Stimulated activated CD4-positive, alpha-beta T cell treated with anti-CD3 and anti-CD28 coated beads, Interleukin-15, amount 100 ng/mL, for 48 hours (primary cell): ENCODE measurements around the gene SPDL1.
A peak's percentile ranks its signal among the peaks of the same experiment; 100 is the strongest.

ENCODE experiments used
- DNase-seq, 2 donors: peaks; one replicate each; pipeline ENCODE4 v3.0.0-alpha.2; 2020; ENCODE audit warnings: low read depth in 2 of 2

Gene SPDL1

DNA sequence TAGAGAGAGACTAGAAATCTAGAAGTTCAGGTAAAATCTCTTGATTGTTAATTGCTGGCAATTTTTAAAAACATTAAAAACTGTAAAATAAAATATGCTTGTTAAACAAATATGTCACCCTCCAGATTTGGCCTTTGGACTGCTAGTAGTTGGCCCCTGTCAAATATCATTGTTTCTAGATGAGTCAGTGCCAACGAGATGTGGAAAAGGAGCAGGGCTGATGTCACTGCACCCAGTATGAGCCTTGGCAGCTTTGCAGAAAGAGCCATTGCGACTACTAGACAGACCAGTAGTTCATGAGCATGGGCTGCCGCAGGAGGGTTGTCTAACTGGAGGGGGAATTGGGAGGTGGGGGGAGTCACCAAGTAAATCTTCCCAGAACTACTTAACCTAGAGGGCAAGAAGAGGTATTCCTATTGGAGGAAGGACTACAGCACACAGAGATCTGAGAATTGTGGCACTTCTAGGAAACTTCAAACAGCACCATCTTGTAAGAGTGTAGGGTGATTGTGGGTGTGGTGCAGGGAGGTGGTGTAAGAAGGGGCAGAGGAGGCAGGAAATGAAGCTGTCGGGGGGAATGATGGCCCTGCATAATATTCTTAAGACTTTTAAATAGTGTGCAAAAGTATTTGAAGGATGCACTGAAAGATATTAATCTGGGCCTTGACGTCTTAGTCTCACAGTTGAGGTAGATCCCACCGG, 46.4 kb downstream of the SPDL1 start:
- DNase-seq: no peak

DNA sequence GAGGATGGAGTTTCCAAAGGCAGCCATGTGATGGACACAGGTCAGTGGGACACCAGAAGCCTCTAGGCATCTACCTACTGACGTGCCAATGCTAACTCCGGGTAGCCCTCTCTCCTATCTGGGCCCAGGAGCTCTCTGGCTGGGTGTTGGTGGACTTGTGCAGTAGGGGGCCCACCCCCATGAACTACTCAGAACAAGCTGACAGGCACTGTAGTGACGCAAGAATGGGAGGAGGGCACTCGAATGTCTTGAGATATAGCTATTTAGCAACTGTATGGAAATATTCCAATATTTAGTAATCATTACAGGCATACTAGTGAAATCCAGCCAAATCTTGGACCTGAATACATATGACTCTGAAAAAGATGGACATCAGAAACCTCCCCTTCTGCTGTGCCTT, 47.8 kb downstream of the SPDL1 start:
- no peak for DNase-seq

DNA sequence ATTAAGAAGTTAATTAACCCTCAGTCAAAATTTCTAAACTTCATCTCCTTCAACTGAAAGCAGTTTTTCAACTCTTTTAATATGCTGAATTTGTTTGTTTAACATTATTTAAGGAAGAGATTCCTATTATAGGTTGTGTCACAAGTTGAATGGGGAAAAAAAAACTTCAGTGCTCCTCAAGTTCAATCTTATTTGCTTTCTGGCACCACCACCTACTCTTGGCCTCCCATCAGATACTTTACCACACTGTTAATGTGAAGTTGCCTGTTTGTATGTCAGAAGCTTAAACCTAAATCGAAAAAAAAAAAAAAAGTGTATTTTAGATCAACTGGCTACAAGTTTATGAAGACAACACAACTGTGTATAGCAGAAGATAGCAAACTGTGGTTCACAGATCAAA, 49.4 kb downstream of the SPDL1 start:
- DNase-seq: no peak

DNA sequence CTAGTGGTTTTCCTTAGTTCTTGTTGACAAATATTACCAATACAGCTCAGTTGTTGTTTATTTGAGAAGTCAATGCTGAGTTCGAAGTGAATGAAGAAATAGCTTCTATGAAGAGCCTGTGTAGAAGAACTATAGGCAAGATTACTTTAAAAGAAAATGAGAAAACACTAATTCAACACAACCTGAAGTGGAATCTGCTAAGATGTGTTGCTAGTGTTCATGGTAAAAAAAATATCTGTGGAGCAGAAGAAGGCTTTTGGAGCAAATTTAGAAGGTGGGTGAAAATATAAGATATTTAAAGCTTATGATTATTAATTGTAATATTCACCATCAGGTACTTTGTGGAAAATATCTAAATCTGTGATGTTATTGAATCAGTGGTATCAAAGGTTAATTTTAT, 51.0 kb downstream of the SPDL1 start:
- no peak for DNase-seq

DNA sequence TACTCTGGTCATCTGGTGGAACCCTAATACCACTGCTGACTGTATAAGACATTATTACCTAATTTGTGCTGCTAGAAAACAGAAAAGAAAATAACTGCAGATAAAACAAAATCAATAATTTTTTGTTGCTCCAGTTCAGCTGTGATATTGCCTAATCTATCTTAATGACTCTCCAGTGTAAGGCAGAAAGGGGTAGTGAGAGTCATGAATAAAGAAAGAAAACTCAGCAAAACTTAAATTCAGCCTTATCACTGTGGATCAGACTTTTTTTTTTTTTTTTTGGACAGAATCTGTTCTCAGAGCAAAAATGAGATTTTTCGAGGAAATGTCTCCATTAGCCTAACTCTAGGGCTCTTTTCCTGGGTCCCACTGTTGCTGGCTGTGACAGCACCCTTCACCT, 52.4 kb downstream of the SPDL1 start:
- no peak for DNase-seq

DNA sequence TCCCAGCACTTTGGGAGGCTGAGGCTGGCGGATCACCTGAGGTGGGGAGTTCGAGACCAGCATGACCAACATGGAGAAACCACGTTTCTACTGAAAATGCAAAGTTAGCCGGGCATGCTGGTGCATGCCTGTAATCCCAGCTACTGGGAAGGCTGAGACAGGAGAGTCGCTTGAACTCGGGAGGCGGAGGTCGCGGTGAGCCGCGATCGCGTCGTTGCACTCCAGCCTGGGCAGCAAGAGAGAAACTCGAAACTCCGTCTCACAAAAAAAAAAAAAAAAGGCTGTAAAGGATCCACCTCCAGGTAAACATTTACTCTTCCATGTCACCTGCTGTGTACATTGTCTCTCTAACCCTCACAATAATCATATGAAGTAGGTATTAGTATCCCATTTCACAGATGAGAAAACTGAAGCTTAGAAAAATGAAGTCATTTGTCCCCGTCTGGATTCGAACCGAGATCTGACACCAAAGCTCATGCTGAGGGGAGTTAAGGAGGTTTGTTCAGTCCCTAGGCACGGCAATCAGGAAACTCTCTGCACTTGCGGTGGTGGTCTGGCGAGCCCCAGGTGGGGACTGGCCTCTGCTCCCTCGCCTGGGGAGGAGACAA, 53.0 kb downstream of the SPDL1 start:
- DNase-seq: no peak

DNA sequence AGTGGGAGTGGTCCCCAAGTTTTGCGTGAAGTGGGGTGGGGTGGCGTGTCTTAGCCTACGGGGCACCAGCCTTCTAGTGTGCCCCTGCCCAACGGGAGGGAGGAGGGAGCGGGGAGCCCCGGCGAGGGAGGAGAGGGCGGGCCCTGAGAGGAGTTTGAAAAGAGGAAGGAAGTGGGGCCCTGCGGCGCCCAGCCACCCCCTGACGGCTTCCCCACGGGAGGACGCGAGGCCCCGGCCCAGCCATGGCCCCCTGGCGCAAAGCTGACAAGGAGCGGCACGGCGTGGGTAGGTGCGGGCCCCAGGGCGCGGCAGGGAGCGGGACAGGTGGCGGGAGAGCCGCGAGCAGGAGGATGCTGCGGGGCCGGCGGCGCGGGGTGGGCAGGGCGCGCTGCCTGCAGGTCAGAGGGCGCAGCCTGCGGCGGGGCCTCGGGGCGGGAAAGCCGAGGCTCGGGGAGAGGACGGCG, 53.5 kb downstream of the SPDL1 start, which contains the start of gene DOCK2:
DOCK2 (plus strand) TSS at position 191 of the 464 bp plus-strand sequence; CDS start at position 243, 52 bp downstream.
- peak; percentile 47 to 63 for DNase-seq

DNA sequence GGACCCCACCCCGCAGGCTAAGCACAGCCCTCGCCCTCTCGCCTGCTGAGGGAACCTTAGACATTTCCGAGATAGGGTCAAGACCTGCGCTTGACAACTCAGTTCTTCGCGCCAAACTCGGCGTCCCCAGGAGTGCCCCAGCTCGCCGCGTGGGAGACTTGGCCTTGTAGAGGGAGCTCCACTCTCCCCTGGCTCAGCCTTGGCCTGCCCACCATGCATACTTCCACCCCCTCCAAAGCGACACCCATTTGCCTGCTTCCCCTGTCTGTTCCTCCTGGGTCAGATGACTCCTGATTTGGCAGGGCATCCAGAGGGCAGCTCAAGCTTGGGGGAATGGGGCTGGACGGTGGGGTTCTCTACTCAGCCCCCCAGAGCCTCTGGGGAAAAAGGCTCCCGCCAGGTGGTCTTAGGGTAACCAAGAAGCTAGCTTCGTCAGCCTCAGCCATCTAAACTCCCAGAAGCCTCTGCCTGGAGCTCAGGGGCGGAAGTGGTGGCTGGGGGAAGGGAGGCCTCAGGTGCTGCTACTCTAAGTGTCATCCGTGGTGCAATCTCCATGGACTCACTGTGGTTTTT, 54.1 kb downstream of the SPDL1 start:
- DNase-seq: peak; percentile 66 to 74

DNA sequence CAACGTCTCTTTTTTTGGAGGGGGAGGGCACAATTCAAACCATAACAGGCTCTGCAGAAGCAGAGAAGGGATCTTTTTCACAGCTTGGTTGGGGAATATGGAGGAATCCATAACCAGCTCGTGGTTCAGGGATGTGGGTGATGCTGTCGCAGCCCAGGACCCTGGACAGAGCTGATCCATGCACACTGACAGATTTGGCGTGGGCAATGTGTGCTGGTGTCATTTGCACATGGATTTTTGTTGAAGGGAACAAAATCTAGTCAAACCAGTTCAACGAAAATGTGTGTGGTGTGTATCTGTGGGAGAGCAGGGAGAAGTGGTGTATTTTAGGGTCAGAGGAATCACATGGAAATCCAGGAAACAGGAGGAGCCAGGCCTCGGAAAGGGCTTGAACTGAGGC, 57.7 kb downstream of the SPDL1 start:
- no peak for DNase-seq

DNA sequence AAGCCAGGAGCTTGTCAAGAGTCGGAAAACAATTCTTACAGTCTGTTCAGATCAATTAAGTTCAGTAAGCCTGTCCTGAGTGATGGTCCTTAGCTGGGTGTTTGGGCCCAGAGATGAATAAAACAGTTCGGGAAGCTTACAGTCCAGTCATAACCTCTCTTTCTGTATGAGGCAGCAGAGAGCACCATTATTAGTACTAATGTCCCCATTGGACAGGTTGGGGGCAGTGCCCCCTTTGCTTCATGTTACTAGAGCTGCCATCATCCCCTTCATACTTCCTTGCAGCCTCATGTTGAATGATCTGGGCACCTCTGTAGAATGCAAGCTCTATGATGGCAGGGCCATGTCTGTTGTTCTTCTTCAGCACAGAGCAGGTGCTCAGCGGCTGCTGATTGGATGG, 63.3 kb downstream of the SPDL1 start:
- DNase-seq: no peak

DNA sequence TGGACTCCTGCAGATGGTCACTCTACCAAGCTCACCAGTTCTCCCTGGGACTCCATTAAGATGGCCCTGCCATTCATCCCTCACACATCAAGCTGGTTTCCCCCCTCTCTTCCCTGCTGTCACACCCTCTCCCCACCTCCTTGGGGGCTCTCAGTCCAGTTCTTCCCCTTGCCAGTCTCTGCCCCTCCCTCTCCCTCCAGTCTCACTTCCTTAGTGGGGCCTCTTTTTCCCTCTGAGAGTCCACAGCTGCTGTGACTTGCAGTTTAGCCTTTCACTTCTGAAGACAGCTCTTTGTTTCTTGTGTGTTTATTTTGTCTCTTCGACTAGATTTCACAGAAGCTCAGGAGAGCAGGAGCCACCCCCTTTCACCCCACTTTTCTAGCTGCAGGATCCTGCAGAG, 64.0 kb downstream of the SPDL1 start:
- DNase-seq: no peak

DNA sequence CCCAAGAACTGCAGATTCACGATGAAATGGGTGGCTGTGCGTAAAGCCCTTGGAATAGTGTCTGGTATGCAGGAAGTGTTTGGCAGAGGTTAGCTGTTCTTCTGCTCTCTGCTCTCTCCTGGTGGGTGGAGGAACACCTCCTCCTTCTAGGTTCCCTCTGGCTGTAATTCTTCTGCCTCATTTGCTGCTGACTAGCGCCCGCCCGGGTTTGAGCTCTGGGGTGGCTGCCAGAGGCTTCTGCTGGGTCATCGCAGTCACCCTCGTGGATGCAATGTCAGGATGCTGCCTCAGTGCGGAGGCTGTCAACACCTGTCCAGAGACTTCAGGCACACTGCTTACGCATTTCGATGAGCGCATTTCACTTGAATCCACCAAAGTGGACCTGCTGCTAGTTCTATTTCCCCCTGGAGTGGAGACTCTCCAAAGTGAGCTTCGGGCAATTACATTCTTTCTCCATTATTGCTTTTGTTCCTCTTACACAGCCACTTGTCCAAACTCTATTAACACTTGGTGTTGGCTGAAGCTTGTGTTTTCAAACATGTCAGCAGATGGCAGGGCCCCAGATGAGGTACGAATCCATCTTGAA, 65.2 kb downstream of the SPDL1 start:
- no peak for DNase-seq

DNA sequence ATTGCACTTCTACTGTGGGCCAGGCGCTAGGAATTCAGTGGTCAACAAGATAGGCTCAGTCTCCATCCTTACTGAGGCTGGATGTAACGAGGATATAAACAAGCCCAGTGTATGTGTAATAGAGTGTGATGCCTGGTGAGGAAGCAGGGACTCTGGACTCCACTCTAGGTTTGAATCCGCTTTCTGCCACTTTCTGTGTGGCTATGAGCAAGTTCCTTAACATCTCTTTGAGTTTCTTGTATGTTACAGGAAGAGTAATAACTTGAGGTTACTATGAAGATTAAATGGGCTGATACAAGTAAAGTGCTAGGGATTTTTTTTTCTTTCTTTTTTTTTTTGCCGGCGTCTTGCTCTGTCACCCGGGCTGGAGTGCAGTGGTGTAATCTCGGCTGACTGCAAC, 65.9 kb downstream of the SPDL1 start:
- no peak for DNase-seq

DNA sequence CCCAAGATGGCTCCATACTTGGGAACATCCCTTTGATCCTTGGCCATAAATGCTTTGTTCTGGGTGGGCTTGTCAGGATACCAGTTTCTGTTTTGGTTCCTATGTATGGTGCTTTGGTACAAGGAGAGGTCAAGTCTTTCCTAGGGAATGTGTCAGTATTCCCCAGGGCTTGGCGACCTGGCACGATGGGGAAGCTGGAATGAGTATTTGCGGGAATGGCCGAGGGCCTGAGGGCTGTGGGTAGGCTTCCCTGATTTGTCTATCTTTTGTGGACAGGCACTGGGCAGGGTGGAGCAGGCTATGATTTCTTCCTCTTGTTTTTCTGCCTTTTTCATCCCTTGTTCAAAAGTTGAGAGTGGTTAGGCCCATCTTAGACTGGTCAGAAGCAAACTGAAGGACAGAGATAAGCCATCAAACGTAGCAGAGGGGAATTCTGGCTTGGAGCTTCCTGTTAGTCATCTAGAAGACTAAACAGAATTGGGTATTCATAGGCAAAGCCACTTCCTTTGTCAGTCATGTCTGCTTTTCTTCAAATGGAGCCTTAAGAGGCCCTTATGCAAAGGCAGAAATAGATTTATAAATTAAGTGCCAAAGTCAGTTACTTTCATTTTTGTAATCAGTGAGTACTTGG, 67.2 kb downstream of the SPDL1 start:
- DNase-seq: no peak

DNA sequence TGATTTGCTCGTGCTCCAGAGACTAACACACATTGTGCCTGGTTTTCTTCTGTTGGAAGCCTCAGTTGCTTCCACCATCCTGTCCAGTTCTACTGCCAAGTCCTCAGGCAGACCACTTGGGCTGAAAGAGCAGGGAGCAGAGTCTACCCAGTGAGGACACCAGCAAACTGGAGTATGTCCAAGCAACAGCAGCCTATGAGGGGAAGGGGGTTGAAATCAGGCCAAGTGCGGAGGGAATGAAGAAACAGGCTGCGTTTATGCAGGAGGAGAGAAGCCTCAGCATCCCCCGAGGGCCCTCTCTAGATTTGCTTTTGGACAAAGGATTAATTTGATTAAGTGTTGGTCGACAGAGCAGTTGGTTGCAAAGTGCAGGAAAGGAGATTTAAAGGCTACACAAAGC, 68.0 kb downstream of the SPDL1 start:
- DNase-seq: no peak

DNA sequence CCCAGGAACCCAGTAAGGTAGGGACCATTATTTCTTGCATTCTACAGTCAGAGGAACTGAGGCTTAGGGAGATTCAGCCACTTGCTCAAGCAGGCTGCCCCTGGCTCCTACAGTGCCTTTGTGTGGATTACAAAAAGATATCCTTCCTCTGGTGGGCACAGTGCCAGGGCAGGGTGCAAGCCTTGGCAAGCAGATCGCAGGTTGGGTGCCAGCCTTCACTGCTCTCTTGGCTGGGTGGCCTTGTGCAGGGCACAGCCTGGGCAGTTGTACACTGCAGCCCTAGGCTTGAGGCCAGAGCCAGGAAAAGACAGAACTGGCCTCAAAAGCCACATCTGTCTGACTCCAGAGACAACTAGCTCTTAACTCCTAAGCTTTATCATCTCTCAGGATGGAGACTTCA, 68.5 kb downstream of the SPDL1 start:
- DNase-seq: no peak

DNA sequence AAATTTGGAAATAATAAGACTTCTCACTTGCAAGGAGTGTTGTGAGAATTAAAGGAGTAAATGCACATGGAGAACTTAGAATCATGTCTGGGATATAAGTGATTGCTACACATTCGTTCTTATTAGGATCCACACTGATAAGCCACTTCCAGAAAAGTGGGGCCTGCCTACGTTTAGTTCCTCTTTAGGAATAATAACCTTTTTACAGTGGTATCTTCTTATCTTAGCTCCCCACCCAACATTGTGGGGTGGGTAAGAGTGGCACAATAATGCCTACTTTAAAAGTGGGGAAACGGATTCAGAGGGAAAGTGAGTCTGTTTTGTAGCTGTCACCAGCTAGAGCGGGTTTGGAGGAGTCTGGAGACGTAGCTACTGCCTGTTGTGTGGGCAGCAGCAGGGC, 69.5 kb downstream of the SPDL1 start:
- no peak for DNase-seq
